ENCODE measurements around the gene MATK. TPM values are rescaled to one million over a fixed set of nuclear protein-coding genes. Genes with fewer than 3 reads are reported as not detected.

The MATK gene
- total RNA-seq, 1 experiment from 2014 or later = 28.3 TPM

GRCh38 chr19:3790209-3790734, 4.1 kb upstream of the MATK start:
- Mint-ChIP-seq H3K9me3 (peaks cover 3% of the 10 kb centered on the region; the same call in 1 of the 2 replicates), H3K36me3 (no peaks in the 10 kb centered on the region), H3K4me3 (no peak overlapping the region), H3K27ac (no peak overlapping the region), H3K27me3 (ENCODE audit: low read depth) (peaks cover 24% of the 10 kb centered on the region), H3K4me1 (no peaks in the 10 kb centered on the region)
- DNase-seq (ENCODE audit: low spot score) (no peak), ATAC-seq (no peak)
- ChIA-PET CTCF (interaction anchor here (0.7 to 2.5 kb wide), 3 partner anchors 17 to 32 kb away, joined by 3 to 16 read pairs (median 3); no protein-coding TSS in a partner anchor), POLR2A (no interaction called here)
- no peak for TF ChIP-seq CBFB (CRISPR knock-in tag; IDR thresholded peaks at IDR 0.05; ENCODE audit: low read depth)
- no peak for TF ChIP-seq ZMAT4 (CRISPR knock-in tag; IDR thresholded peaks at IDR 0.05)
- TF ChIP-seq GTF2I (CRISPR knock-in tag; conservative IDR thresholded peaks at IDR 0.05) = peak; percentile 66; the same call in 1 of the 2 replicates
- no peak for TF ChIP-seq E2F1 (CRISPR knock-in tag; IDR thresholded peaks at IDR 0.05)

- H3K27ac Mint-ChIP-seq = no peak overlapping the region
- peaks cover 28% of the 10 kb centered on the region for H3K27me3 Mint-ChIP-seq (ENCODE audit: low read depth)
- peaks cover 3% of the 10 kb centered on the region; the same call in 1 of the 2 replicates for H3K9me3 Mint-ChIP-seq
- POLR2A ChIA-PET = interaction anchor here (0.5 kb wide), 1 partner anchor 206 kb away, joined by 6 read pairs; no protein-coding TSS in a partner anchor
- no peak overlapping the region for H3K4me3 Mint-ChIP-seq
- no peaks in the 10 kb centered on the region for H3K36me3 Mint-ChIP-seq
- H3K4me1 Mint-ChIP-seq = peaks cover 7% of the 10 kb centered on the region
- ATAC-seq (no peak), DNase-seq (ENCODE audit: low spot score) (no peak)
- CTCF ChIA-PET = interaction anchor here (0.6 to 2.5 kb wide), 5 partner anchors 20 to 199 kb away, joined by 3 to 16 read pairs (median 3); partner anchors contain the start of gene MRPL54
- no peak for TF ChIP-seq MAX (CRISPR knock-in tag; IDR thresholded peaks at IDR 0.05)
- TF ChIP-seq E2F5 (CRISPR knock-in tag; IDR thresholded peaks at IDR 0.05) = no peak
- no peak for TF ChIP-seq CREM (CRISPR knock-in tag; IDR thresholded peaks at IDR 0.05)
- TF ChIP-seq GRHL2 (CRISPR knock-in tag; IDR thresholded peaks at IDR 0.05; ENCODE audit: insufficient replicate concordance, severe bottlenecking) = no peak
- no peak for TF ChIP-seq TEAD4 (CRISPR knock-in tag; IDR thresholded peaks at IDR 0.05)
- no peak for TF ChIP-seq ATF1 (CRISPR knock-in tag; IDR thresholded peaks at IDR 0.05)
- no peak for TF ChIP-seq ZSCAN18 (CRISPR knock-in tag; IDR thresholded peaks at IDR 0.05)
- no peak for TF ChIP-seq ZNF219 (CRISPR knock-in tag; IDR thresholded peaks at IDR 0.05; ENCODE audit: borderline replicate concordance)
- TF ChIP-seq PRRX2 (CRISPR knock-in tag; IDR thresholded peaks at IDR 0.05) = no peak
- TF ChIP-seq FOXJ3 (CRISPR knock-in tag; IDR thresholded peaks at IDR 0.05; ENCODE audit: borderline replicate concordance) = no peak
- no peak for TF ChIP-seq ATF6 (CRISPR knock-in tag; IDR thresholded peaks at IDR 0.05)
- TF ChIP-seq NFE2L1 (CRISPR knock-in tag; IDR thresholded peaks at IDR 0.05) = no peak
- TF ChIP-seq PRDM15 (CRISPR knock-in tag; IDR thresholded peaks at IDR 0.05) = no peak
- TF ChIP-seq AFF4 (CRISPR knock-in tag; IDR thresholded peaks at IDR 0.05; ENCODE audit: borderline replicate concordance) = no peak
- no peak for TF ChIP-seq OVOL2 (CRISPR knock-in tag; IDR thresholded peaks at IDR 0.05; ENCODE audit: borderline replicate concordance)
Observed at GRCh38 chr19:3788996-3789778, 3.0 kb upstream of the MATK start.
